BJ (cell line): ENCODE measurements around the gene RIT1. TPM values are rescaled to one million over a fixed set of nuclear protein-coding genes. Genes with fewer than 3 reads are reported as not detected.
A peak's percentile ranks its signal among the peaks of the same experiment; 100 is the strongest.
"Not testable (repeated sequence)": the region's sequence is repeated elsewhere in the genome, so short reads cannot be mapped to it uniquely, and the experiment has no call there.

Source experiments
- CTCF ChIA-PET: fragments of 350-600 bp; formaldehyde crosslinking; extraction: SDS; loops from one replicate; lab custom pipeline; 2021; ENCODE audit warnings: antibody characterized with exemption, inconsistent platforms; lab: Yijun Ruan, JAX
- POLR2A ChIA-PET: fragments of 300-600 bp; sonication (Branson Sonifier 250); formaldehyde crosslinking; extraction: SDS; loops from one replicate; lab custom pipeline; 2021; ENCODE audit warnings: antibody characterized with exemption; lab: Charles Lee
- DNase-seq: peaks from one replicate; pipeline ENCODE4 v3.0.0-alpha.2; 2011; ENCODE audit warnings: low read depth
- H3K27me3 ChIP-seq: 2 replicates; pipeline ENCODE4 v1.6.0; 2011; ENCODE audit warnings: low read length; ENCODE audit not compliant: control insufficient read depth, insufficient read depth
- H3K36me3 ChIP-seq: 2 replicates; pipeline ENCODE4 v1.5.1; 2011; ENCODE audit warnings: low read length; ENCODE audit not compliant: control insufficient read depth, insufficient read depth
- H3K4me3 ChIP-seq: 2 replicates; pipeline ENCODE4 v1.5.1; 2011; ENCODE audit warnings: low read depth, mild to moderate bottlenecking, control low read depth, low read length
- CTCF ChIP-seq: IDR thresholded peaks from 2 replicates; pipeline ENCODE4 v1.5.1; 2011; ENCODE audit warnings: low read depth, mild to moderate bottlenecking, control low read depth, inconsistent platforms, low read length, moderate library complexity; ENCODE audit not compliant: insufficient read depth
- polyA plus RNA-seq: library from polyadenylated mRNA; depleted of rRNA; stranded (reverse); fragments of >200 nt; gene quantifications from 2 replicates; pipeline ENCODE4 v1.2.3, GENCODE V29; 2011

RIT1 gene
- polyA plus RNA-seq, 1 experiment: 25.8 TPM

GRCh38 chr1:155897746-155898145 lies 13.4 kb downstream of the RIT1 start:
- no peak for TF ChIP-seq CTCF
- Histone ChIP-seq H3K4me3 (no peak overlapping the region), H3K36me3 (peaks cover 7% of the 10 kb centered on the region), H3K27me3 (no peaks in the 10 kb centered on the region)
- no peak for DNase-seq
- ChIA-PET POLR2A (no interaction called here), CTCF (interaction anchor here (2.4 kb wide), 1 partner anchor 19 kb away, joined by 7 read pairs; no protein-coding TSS in a partner anchor)

- H3K4me3 ChIP-seq, DNase-seq, POLR2A ChIA-PET, H3K36me3 ChIP-seq, H3K27me3 ChIP-seq, CTCF ChIA-PET: not testable (repeated sequence)
Measured at GRCh38 chr1:155896476-155896875, 14.7 kb downstream of the RIT1 start.

GRCh38 chr1:155895617-155896016 lies 15.5 kb downstream of the RIT1 start:
- H3K27me3 ChIP-seq, DNase-seq, H3K4me3 ChIP-seq, H3K36me3 ChIP-seq, POLR2A ChIA-PET: not testable (repeated sequence)
- CTCF ChIA-PET: interaction anchor here (1.6 kb wide), 1 partner anchor 37 kb away, joined by 3 read pairs; no protein-coding TSS in a partner anchor

GRCh38 chr1:155893389-155894142 lies 17.6 kb downstream of the RIT1 start:
- Histone ChIP-seq H3K4me3 (no peak overlapping the region), H3K36me3 (0 out of 2 replicates have a peak, but pooled peaks cover 1% of the 10 kb centered on the region), H3K27me3 (no peaks in the 10 kb centered on the region)
- CTCF ChIA-PET: interaction anchor here (1.2 to 1.6 kb wide), 2 partner anchors 11 to 39 kb away, joined by 3 to 5 read pairs; no protein-coding TSS in a partner anchor
- POLR2A ChIA-PET: interaction anchor here (1.0 to 1.6 kb wide), 2 partner anchors 11 to 34 kb away, joined by 5 to 9 read pairs; partner anchors contain the start of gene SYT11
- TF ChIP-seq CTCF: no peak
- DNase-seq: peak; percentile 71

- POLR2A ChIA-PET: interaction anchor here (1.0 to 1.6 kb wide), 2 partner anchors 10 to 33 kb away, joined by 5 to 9 read pairs; partner anchors contain the start of gene SYT11
- no peak for TF ChIP-seq CTCF
- CTCF ChIA-PET: interaction anchor here (1.2 kb wide), 1 partner anchor 11 kb away, joined by 5 read pairs; no protein-coding TSS in a partner anchor
- Histone ChIP-seq H3K36me3 (0 out of 2 replicates have a peak, but pooled peaks cover 1% of the 10 kb centered on the region), H3K4me3 (no peak overlapping the region), H3K27me3 (no peaks in the 10 kb centered on the region)
- no peak for DNase-seq
Measured at GRCh38 chr1:155892796-155893195, 18.4 kb downstream of the RIT1 start.

- no peak for TF ChIP-seq CTCF
- no peaks in the 10 kb centered on the region for H3K27me3 ChIP-seq
- ChIA-PET POLR2A (no interaction called here), CTCF (no interaction called here)
- DNase-seq: no peak
- H3K4me3 ChIP-seq: no peak overlapping the region
- H3K36me3 ChIP-seq: no peaks in the 10 kb centered on the region
Measured at GRCh38 chr1:155890251-155890650, 20.9 kb downstream of the RIT1 start.
